ENCODE data around the gene TMEM176A. TPM values are rescaled to one million over a fixed set of nuclear protein-coding genes. Genes with fewer than 3 reads are reported as not detected.

Gene TMEM176A
- polyA plus RNA-seq, 3 donors: 14.1 to 285 (median 129) TPM

- Mint-ChIP-seq H3K4me3 (no peak overlapping the region), H3K27me3 (ENCODE audit: low read depth in 3 of 3) (peaks cover 2 to 13% (median 9%) of the 10 kb centered on the region in 3 donors), H3K4me1 (no peaks in the 10 kb centered on the region), H3K36me3 (no peaks in the 10 kb centered on the region), H3K27ac (no peak overlapping the region), H3K9me3 (peaks cover 2 to 15% (median 9%) of the 10 kb centered on the region in 7 donors)
- no peaks in the 10 kb centered on the region for H3K9me3 ChIP-seq (replicated peaks in 1 of 2; ENCODE audit: control insufficient read depth in 1 of 2, insufficient read depth in 1 of 2, low read length in 2 of 2)
- no peaks in the 10 kb centered on the region for H3K36me3 ChIP-seq (replicated peaks in 1 of 2; ENCODE audit: control insufficient read depth in 1 of 2, insufficient read depth in 2 of 2, low read length in 2 of 2)
- H4K20me1 ChIP-seq (ENCODE audit: insufficient read depth, low read length): no peaks in the 10 kb centered on the region
- H2AFZ ChIP-seq (ENCODE audit: insufficient read depth, low read depth, low read length, poor library complexity, severe bottlenecking): no peak overlapping the region
- 69% methylated on average over 2 of the region's 8 CpGs for WGBS (ENCODE audit: insufficient coverage)
- DNase-seq: no peak
- peaks cover 0 to 6% of the 10 kb centered on the region in 2 donors for H3K27me3 ChIP-seq (ENCODE audit: control insufficient read depth in 2 of 2, insufficient read depth in 2 of 2, low read length in 2 of 2)
- no peak overlapping the region for H3K4me3 ChIP-seq (replicated peaks in 1 of 3; ENCODE audit: low read depth in 2 of 3, low read length in 3 of 3)
- intact Hi-C loops (cut with micrococcal nuclease): no loop called here
- TF ChIP-seq, protein P1, sequence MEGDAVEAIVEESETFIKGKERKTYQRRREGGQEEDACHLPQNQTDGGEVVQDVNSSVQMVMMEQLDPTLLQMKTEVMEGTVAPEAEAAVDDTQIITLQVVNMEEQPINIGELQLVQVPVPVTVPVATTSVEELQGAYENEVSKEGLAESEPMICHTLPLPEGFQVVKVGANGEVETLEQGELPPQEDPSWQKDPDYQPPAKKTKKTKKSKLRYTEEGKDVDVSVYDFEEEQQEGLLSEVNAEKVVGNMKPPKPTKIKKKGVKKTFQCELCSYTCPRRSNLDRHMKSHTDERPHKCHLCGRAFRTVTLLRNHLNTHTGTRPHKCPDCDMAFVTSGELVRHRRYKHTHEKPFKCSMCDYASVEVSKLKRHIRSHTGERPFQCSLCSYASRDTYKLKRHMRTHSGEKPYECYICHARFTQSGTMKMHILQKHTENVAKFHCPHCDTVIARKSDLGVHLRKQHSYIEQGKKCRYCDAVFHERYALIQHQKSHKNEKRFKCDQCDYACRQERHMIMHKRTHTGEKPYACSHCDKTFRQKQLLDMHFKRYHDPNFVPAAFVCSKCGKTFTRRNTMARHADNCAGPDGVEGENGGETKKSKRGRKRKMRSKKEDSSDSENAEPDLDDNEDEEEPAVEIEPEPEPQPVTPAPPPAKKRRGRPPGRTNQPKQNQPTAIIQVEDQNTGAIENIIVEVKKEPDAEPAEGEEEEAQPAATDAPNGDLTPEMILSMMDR (IDR thresholded peaks at IDR 0.05): no peak
- no peaks in the 10 kb centered on the region for H3K4me1 ChIP-seq (ENCODE audit: control insufficient read depth in 1 of 2, insufficient read depth in 2 of 2, low read length in 2 of 2)
- no peaks in the 10 kb centered on the region for H3K79me2 ChIP-seq (ENCODE audit: insufficient read depth, low read length)
- H3K4me2 ChIP-seq (replicated peaks; ENCODE audit: extremely low read depth, low read length, poor library complexity, severe bottlenecking): no peak overlapping the region
- H3K27ac ChIP-seq (ENCODE audit: low read depth in 1 of 2, low read length in 2 of 2): no peak overlapping the region
- no peak overlapping the region for H3K9ac ChIP-seq (ENCODE audit: insufficient read depth, low read length, poor library complexity, severe bottlenecking)
These were observed 22.5 kb downstream of the TMEM176A start for GRCh38 chr7:150823043-150823442.

DNA sequence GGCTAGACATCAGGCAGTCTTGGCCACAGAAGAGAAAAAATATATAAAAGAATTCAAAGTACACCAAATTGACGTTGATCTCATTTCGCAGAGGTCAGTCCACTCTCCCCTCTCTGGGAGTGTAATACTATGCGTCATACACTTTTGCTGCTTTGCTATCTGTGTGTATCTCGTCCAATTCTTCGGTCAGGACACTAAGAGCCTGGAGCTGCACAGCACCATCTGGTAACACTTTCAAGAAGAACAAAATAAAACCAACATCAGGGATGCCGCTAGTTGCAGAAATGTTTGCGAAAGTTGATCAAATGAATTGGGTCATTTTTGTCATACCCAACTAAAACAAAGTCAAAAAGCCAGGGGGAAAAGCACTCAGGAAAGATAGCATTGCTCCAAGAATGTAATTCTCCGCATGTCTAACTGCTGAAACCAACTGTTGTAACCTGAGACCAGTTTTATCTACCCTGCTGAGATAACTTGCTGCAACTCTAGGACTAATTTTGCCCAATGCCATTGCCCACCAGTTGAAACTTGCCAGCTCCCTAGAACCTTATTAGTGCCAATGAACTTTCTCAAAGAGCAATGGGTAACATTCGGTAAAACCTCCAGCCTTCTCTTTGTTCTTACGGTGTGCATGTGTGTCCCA, 23.0 kb downstream of the TMEM176A start:
- TF ChIP-seq, protein P1 (IDR thresholded peaks at IDR 0.05): no peak
- H3K27me3 ChIP-seq (ENCODE audit: control insufficient read depth in 2 of 2, insufficient read depth in 2 of 2, low read length in 2 of 2): peaks cover 0 to 3% of the 10 kb centered on the region in 2 donors
- no peak overlapping the region for H3K4me2 ChIP-seq (replicated peaks; ENCODE audit: extremely low read depth, low read length, poor library complexity, severe bottlenecking)

More for the DNA sequence above, 23.0 kb downstream of the TMEM176A start:
- H3K9me3 Mint-ChIP-seq: peaks cover 2 to 17% (median 9%) of the 10 kb centered on the region in 7 donors
- peaks cover 4 to 12% (median 12%) of the 10 kb centered on the region in 3 donors for H3K27me3 Mint-ChIP-seq (ENCODE audit: low read depth in 3 of 3)
- no peak overlapping the region for H3K27ac Mint-ChIP-seq
- no peak overlapping the region for H3K4me3 Mint-ChIP-seq
- no peak overlapping the region for H3K4me3 ChIP-seq (replicated peaks in 1 of 3; ENCODE audit: low read depth in 2 of 3, low read length in 3 of 3)
- no peak for DNase-seq
- H3K27ac ChIP-seq (ENCODE audit: low read depth in 1 of 2, low read length in 2 of 2): no peak overlapping the region
- intact Hi-C loops (cut with micrococcal nuclease): no loop called here
- H3K36me3 Mint-ChIP-seq: no peaks in the 10 kb centered on the region
- H3K4me1 ChIP-seq (ENCODE audit: control insufficient read depth in 1 of 2, insufficient read depth in 2 of 2, low read length in 2 of 2): no peaks in the 10 kb centered on the region
- H3K79me2 ChIP-seq (ENCODE audit: insufficient read depth, low read length): no peaks in the 10 kb centered on the region
- H2AFZ ChIP-seq (ENCODE audit: insufficient read depth, low read depth, low read length, poor library complexity, severe bottlenecking): no peak overlapping the region
- H3K4me1 Mint-ChIP-seq: no peaks in the 10 kb centered on the region
- no peaks in the 10 kb centered on the region for H3K9me3 ChIP-seq (replicated peaks in 1 of 2; ENCODE audit: control insufficient read depth in 1 of 2, insufficient read depth in 1 of 2, low read length in 2 of 2)
- H3K36me3 ChIP-seq (replicated peaks in 1 of 2; ENCODE audit: control insufficient read depth in 1 of 2, insufficient read depth in 2 of 2, low read length in 2 of 2): no peaks in the 10 kb centered on the region
- no peaks in the 10 kb centered on the region for H4K20me1 ChIP-seq (ENCODE audit: insufficient read depth, low read length)
- H3K9ac ChIP-seq (ENCODE audit: insufficient read depth, low read length, poor library complexity, severe bottlenecking): no peak overlapping the region
- WGBS (ENCODE audit: insufficient coverage): 100% methylated on average over 5 of the region's 10 CpGs

All from CD14-positive monocyte (primary cell).